ENCODE measurements around the gene KCNK7. TPM values are rescaled to one million over a fixed set of nuclear protein-coding genes. Genes with fewer than 3 reads are reported as not detected.

Gene KCNK7
- total and polyA plus RNA-seq, 2 donors (not counting 3 experiments of a cell fraction or from before 2014, with no cell fraction given), result 0.17 to 0.60 TPM

GRCh38 chr11:65595131-65595530 lies 469 bp downstream of the KCNK7 start:
- intact Hi-C loops (cut with micrococcal nuclease), result no loop called here
- Histone ChIP-seq H3K9me3 (replicated peaks; ENCODE audit: control insufficient read depth, insufficient read depth, low read length) (no peaks in the 10 kb centered on the region), H3K4me1 (ENCODE audit: control insufficient read depth, extremely low read depth, insufficient read depth, low read length) (peaks cover 7% of the 10 kb centered on the region), H2AFZ (ENCODE audit: low read depth, low read length) (no peak overlapping the region), H3K79me2 (ENCODE audit: control insufficient read depth, insufficient read depth, low read length) (no peaks in the 10 kb centered on the region), H3K9ac (replicated peaks; ENCODE audit: extremely low read depth, insufficient read depth, low read length) (no peak overlapping the region), H3K36me3 (ENCODE audit: control insufficient read depth in 2 of 2, extremely low read depth in 1 of 2, insufficient read depth in 2 of 2, low read length in 2 of 2) (peaks cover 8 to 24% of the 10 kb centered on the region in 2 experiments), H3K27ac (ENCODE audit: insufficient read depth, low read depth, low read length) (no peak overlapping the region), H4K20me1 (replicated peaks; ENCODE audit: control insufficient read depth, extremely low read depth, insufficient read depth, low read length) (no peaks in the 10 kb centered on the region), H3K27me3 (ENCODE audit: control insufficient read depth in 2 of 2, insufficient read depth in 2 of 2, low read length in 2 of 2) (no peaks in the 10 kb centered on the region), H3K4me2 (ENCODE audit: insufficient read depth, low read length) (no peak overlapping the region), H3K9me1 (replicated peaks; ENCODE audit: control insufficient read depth, extremely low read depth, insufficient read depth, low read length) (no peaks in the 10 kb centered on the region), H3K4me3 (replicated peaks in 1 of 3; ENCODE audit: insufficient read depth in 1 of 3, low read depth in 1 of 3, low read length in 3 of 3) (no peak overlapping the region)
- DNase-seq (ENCODE audit: low read depth, low spot score) (no peak), FAIRE-seq (no peak)
- no TSS peak for BruUV-seq (replicated peaks)
- no peak for TF ChIP-seq GATA2 (IDR thresholded peaks at IDR 0.05; ENCODE audit: insufficient read depth, insufficient read length, low read depth, low read length)
- TF ChIP-seq FOS (IDR thresholded peaks at IDR 0.05; ENCODE audit: borderline replicate concordance, insufficient read depth, low read length), result no peak
- no peak for TF ChIP-seq CTCF (IDR thresholded peaks at IDR 0.05; ENCODE audit: extremely low read depth in 1 of 2, insufficient read depth in 1 of 2, low read depth in 1 of 2, low read length in 2 of 2)
- no peak for TF ChIP-seq MAX (IDR thresholded peaks at IDR 0.05; ENCODE audit: insufficient read depth, insufficient read length)
- TF ChIP-seq EZH2 (IDR thresholded peaks at IDR 0.05; ENCODE audit: borderline replicate concordance, low read depth, low read length, severe bottlenecking), result no peak
- no peak for TF ChIP-seq MYC (IDR thresholded peaks at IDR 0.05; ENCODE audit: low read depth, low read length)
- TF ChIP-seq POLR2A (IDR thresholded peaks at IDR 0.05; ENCODE audit: low read depth, low read length), result no peak
- no peak for TF ChIP-seq JUN (IDR thresholded peaks at IDR 0.05; ENCODE audit: borderline replicate concordance, insufficient read depth, insufficient read length, low read depth)
- TF ChIP-seq POLR2AphosphoS5 (IDR thresholded peaks at IDR 0.05; ENCODE audit: insufficient read depth, low read depth, low read length), result no peak
- ChIA-PET POLR2A (no interaction called here), CTCF (interaction anchor here (1.4 to 12.2 kb wide), 6 partner anchors 9 to 58 kb away, joined by 3 to 206 read pairs (median 19); partner anchors contain the start of genes MAP3K11 and PCNX3)
- dilution Hi-C loops (cut with MboI; ENCODE audit: extremely low pct_ligation_motif_present, low sequenced_read_pairs), result no loop called here

Measured in endothelial cell of umbilical vein (primary cell).